Measurements from ENCODE around the gene PUDP. TPM values are rescaled to one million over a fixed set of nuclear protein-coding genes. Genes with fewer than 3 reads are reported as not detected.
"Not testable (repeated sequence)": the region's sequence is repeated elsewhere in the genome, so short reads cannot be mapped to it uniquely, and the experiment has no call there.

Gene PUDP
- total RNA-seq, 1 experiment from 2014 or later, result 20.3 TPM

DNA sequence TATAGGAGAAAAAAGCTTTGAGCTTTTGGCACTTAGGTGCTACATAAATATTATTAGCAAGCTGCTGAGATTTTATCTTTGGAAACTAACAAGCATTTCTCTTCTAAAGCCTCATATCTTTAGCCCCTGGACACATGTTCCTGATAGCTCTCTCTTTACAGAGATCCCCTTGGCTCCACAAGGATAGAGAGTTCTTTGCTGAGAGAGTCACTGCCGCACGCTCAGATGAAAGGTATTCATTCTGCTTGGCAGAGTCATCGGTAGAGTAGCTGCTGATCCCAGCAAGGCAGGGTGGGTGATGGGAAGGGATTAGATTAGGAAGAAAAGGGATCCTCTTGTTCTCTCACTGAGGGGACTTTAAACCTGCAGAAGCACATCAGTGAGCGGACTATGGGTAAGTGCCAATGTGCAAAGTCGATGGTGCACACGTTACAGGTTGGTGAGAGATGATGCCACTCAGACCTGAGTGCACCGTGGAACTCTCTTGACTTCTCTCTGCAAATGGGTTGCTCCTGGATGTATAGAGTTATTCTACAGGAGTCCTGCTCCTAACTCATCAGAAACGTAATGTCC, 135.6 kb downstream of the PUDP start:
- H3K4me2 ChIP-seq (ENCODE audit: low read length); H2AFZ ChIP-seq (ENCODE audit: low read depth, low read length, poor library complexity, severe bottlenecking); BruUV-seq (replicated peaks); ATAC-seq; H3K4me3 ChIP-seq (replicated peaks in 1 of 2; ENCODE audit: low read depth in 1 of 2, low read length in 2 of 2); H4K20me1 ChIP-seq (ENCODE audit: insufficient read depth); H3K27ac ChIP-seq (ENCODE audit: low read depth, low read length); H3K36me3 ChIP-seq (ENCODE audit: control insufficient read depth in 1 of 2, insufficient read depth in 2 of 2, low read length in 2 of 2); H3K9me2 ChIP-seq (ENCODE audit: insufficient read depth); CTCF ChIA-PET; H3K79me2 ChIP-seq (ENCODE audit: insufficient read depth, low read length); H3K9me3 ChIP-seq (ENCODE audit: control insufficient read depth in 1 of 2, insufficient read depth in 1 of 2, low read depth in 1 of 2, low read length in 2 of 2); H3K27me3 ChIP-seq (ENCODE audit: insufficient read depth, low read length); POLR2A ChIA-PET; DNase-seq (ENCODE audit: low read depth, low spot score); intact Hi-C loops (cut with micrococcal nuclease); H3K9ac ChIP-seq (ENCODE audit: low read length); H3K4me1 ChIP-seq (ENCODE audit: control insufficient read depth in 1 of 2, insufficient read depth in 2 of 2, low read length in 2 of 2); RAD21 ChIA-PET (ENCODE audit: low non-redundant PET in 1 of 2, low total read pairs in 2 of 2, uncharacterized antibody in 2 of 2, unreplicated experiment in 2 of 2): not testable (repeated sequence)

- H2AFZ ChIP-seq (ENCODE audit: low read depth, low read length, poor library complexity, severe bottlenecking); H3K27ac ChIP-seq (ENCODE audit: low read depth, low read length); H3K9me3 ChIP-seq (ENCODE audit: control insufficient read depth in 1 of 2, insufficient read depth in 1 of 2, low read depth in 1 of 2, low read length in 2 of 2); ATAC-seq; CTCF ChIA-PET; BruUV-seq (replicated peaks); POLR2A ChIA-PET; intact Hi-C loops (cut with micrococcal nuclease); DNase-seq (ENCODE audit: low read depth, low spot score); RAD21 ChIA-PET (ENCODE audit: low non-redundant PET in 1 of 2, low total read pairs in 2 of 2, uncharacterized antibody in 2 of 2, unreplicated experiment in 2 of 2); H3K36me3 ChIP-seq (ENCODE audit: control insufficient read depth in 1 of 2, insufficient read depth in 2 of 2, low read length in 2 of 2); H3K4me1 ChIP-seq (ENCODE audit: control insufficient read depth in 1 of 2, insufficient read depth in 2 of 2, low read length in 2 of 2); H3K4me2 ChIP-seq (ENCODE audit: low read length); H3K9ac ChIP-seq (ENCODE audit: low read length); H3K9me2 ChIP-seq (ENCODE audit: insufficient read depth); H3K27me3 ChIP-seq (ENCODE audit: insufficient read depth, low read length); H4K20me1 ChIP-seq (ENCODE audit: insufficient read depth); H3K79me2 ChIP-seq (ENCODE audit: insufficient read depth, low read length); H3K4me3 ChIP-seq (replicated peaks in 1 of 2; ENCODE audit: low read depth in 1 of 2, low read length in 2 of 2): not testable (repeated sequence)
Observed at GRCh38 chrX:7010897-7011296, 137.1 kb downstream of the PUDP start.

DNA sequence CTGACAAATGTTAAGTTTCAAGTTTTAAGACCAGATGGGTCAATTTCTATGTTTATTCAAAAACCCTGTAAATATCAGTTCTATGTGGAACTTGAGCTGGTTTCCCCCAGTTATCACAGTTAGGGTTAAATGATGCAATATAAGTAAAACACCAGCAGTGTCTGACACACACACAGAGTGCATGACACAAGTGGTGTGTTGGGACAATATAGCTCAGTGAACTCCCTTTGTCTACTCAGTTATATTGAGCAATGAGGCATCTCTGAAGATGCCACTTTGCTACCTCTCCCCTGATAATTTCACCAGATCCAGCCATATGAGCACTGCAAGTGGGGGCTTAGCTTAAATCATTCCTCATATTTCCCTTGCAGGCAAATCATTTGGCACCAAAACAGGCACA, 140.6 kb downstream of the PUDP start:
- ATAC-seq; H2AFZ ChIP-seq (ENCODE audit: low read depth, low read length, poor library complexity, severe bottlenecking); H3K4me2 ChIP-seq (ENCODE audit: low read length); H3K4me3 ChIP-seq (replicated peaks in 1 of 2; ENCODE audit: low read depth in 1 of 2, low read length in 2 of 2); H3K79me2 ChIP-seq (ENCODE audit: insufficient read depth, low read length); H3K9me2 ChIP-seq (ENCODE audit: insufficient read depth); DNase-seq (ENCODE audit: low read depth, low spot score); POLR2A ChIA-PET; H3K9ac ChIP-seq (ENCODE audit: low read length); CTCF ChIA-PET; H3K9me3 ChIP-seq (ENCODE audit: control insufficient read depth in 1 of 2, insufficient read depth in 1 of 2, low read depth in 1 of 2, low read length in 2 of 2); intact Hi-C loops (cut with micrococcal nuclease); BruUV-seq (replicated peaks); H3K4me1 ChIP-seq (ENCODE audit: control insufficient read depth in 1 of 2, insufficient read depth in 2 of 2, low read length in 2 of 2); RAD21 ChIA-PET (ENCODE audit: low non-redundant PET in 1 of 2, low total read pairs in 2 of 2, uncharacterized antibody in 2 of 2, unreplicated experiment in 2 of 2); H3K36me3 ChIP-seq (ENCODE audit: control insufficient read depth in 1 of 2, insufficient read depth in 2 of 2, low read length in 2 of 2); H4K20me1 ChIP-seq (ENCODE audit: insufficient read depth); H3K27me3 ChIP-seq (ENCODE audit: insufficient read depth, low read length); H3K27ac ChIP-seq (ENCODE audit: low read depth, low read length): not testable (repeated sequence)

Small RNA genes lying within 50 kb of the gene (microRNA-seq; reads per million reads assigned to microRNA genes)
- not detected for gene MIR4767 (ENCODE audit: borderline number of aligned reads)

Other genes with a start within 250 kb of the PUDP start
- 0.54 TPM for gene STS, start 441 bp downstream of the PUDP start, total RNA-seq (2021; ENCODE audit: unreplicated experiment)

Measured in HCT116 (cell line).